ENCODE results near the gene SLC6A15.

SLC6A15 gene

DNA sequence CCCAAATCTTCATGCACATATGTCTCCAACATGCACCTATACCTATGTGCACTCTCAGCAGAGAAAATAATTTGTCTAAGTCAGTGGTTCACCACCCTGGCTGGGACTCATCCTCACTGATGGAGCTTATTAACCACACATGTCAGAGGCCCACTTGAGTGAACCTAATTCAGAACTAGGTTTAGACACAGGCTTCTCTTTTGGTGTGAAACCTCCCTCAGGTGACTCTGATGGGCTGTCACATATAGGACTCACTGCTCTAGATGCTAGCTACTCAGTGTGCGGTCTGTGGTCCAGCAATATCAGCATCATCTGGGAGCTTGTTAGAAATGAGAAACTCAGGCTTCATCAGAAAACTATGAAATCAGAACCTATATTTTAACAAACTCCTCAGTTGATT lies 85.7 kb downstream of the SLC6A15 start:
- Histone ChIP-seq H3K79me1 (ENCODE audit: low read length) (no peaks in the 10 kb centered on the region), H4K12ac (ENCODE audit: low read depth, low read length) (no peak overlapping the region), H3K4ac (ENCODE audit: low read depth, low read length) (no peak overlapping the region), H2BK12ac (ENCODE audit: low read length) (no peak overlapping the region), H4K8ac (ENCODE audit: low read depth, low read length) (no peak overlapping the region), H2BK5ac (ENCODE audit: low read depth, low read length, poor library complexity) (no peak overlapping the region), H2AK5ac (ENCODE audit: low read length) (no peak overlapping the region), H3K79me2 (ENCODE audit: control insufficient read depth, insufficient read depth, low read length, poor library complexity) (no peaks in the 10 kb centered on the region), H3K14ac (ENCODE audit: low read length) (no peak overlapping the region), H4K91ac (ENCODE audit: low read depth, low read length) (no peak overlapping the region), H3K23ac (ENCODE audit: low read length) (no peak overlapping the region), H3K27ac (ENCODE audit: low read depth, low read length) (no peak overlapping the region), H3K4me1 (ENCODE audit: control insufficient read depth in 1 of 2, insufficient read depth in 2 of 2, low read length in 2 of 2) (peaks cover 0 to 4% of the 10 kb centered on the region in 2 experiments), H3K18ac (ENCODE audit: low read length) (no peak overlapping the region), H2AFZ (ENCODE audit: insufficient read depth, low read length, poor library complexity) (no peak overlapping the region), H3K27me3 (ENCODE audit: insufficient read depth, low read length) (no peaks in the 10 kb centered on the region), H3K9me3 (ENCODE audit: insufficient read depth, low read depth, low read length) (no peaks in the 10 kb centered on the region), H3K4me2 (ENCODE audit: low read length) (no peak overlapping the region), H2BK120ac (ENCODE audit: insufficient read depth, low read length, poor library complexity) (no peak overlapping the region), H3K36me3 (ENCODE audit: control insufficient read depth in 1 of 2, insufficient read depth in 2 of 2, low read length in 2 of 2) (no peaks in the 10 kb centered on the region), H3K9ac (ENCODE audit: low read length) (no peak overlapping the region), H3K4me3 (ENCODE audit: low read depth, low read length) (no peak overlapping the region)
- DNase-seq, result no peak
- WGBS (ENCODE audit: extremely low coverage, insufficient coverage, insufficient read length), result no CpG with 5 or more reads among the region's 1 CpG

- Histone ChIP-seq H3K23ac (ENCODE audit: low read length) (no peak overlapping the region), H2AK5ac (ENCODE audit: low read length) (no peak overlapping the region), H3K9me3 (ENCODE audit: insufficient read depth, low read depth, low read length) (no peaks in the 10 kb centered on the region), H2BK120ac (ENCODE audit: insufficient read depth, low read length, poor library complexity) (no peak overlapping the region), H3K4me3 (ENCODE audit: low read depth, low read length) (no peak overlapping the region), H3K27me3 (ENCODE audit: insufficient read depth, low read length) (no peaks in the 10 kb centered on the region), H2BK12ac (ENCODE audit: low read length) (no peak overlapping the region), H3K79me1 (ENCODE audit: low read length) (no peaks in the 10 kb centered on the region), H4K12ac (ENCODE audit: low read depth, low read length) (no peak overlapping the region), H3K4ac (ENCODE audit: low read depth, low read length) (no peak overlapping the region), H3K4me2 (ENCODE audit: low read length) (no peak overlapping the region), H3K14ac (ENCODE audit: low read length) (no peak overlapping the region), H2AFZ (ENCODE audit: insufficient read depth, low read length, poor library complexity) (no peak overlapping the region), H4K8ac (ENCODE audit: low read depth, low read length) (peak overlapping the region; percentile 73), H3K36me3 (ENCODE audit: control insufficient read depth in 1 of 2, insufficient read depth in 2 of 2, low read length in 2 of 2) (no peaks in the 10 kb centered on the region), H3K4me1 (ENCODE audit: control insufficient read depth in 1 of 2, insufficient read depth in 2 of 2, low read length in 2 of 2) (peaks cover 0 to 4% of the 10 kb centered on the region in 2 experiments), H3K27ac (ENCODE audit: low read depth, low read length) (no peak overlapping the region), H2BK5ac (ENCODE audit: low read depth, low read length, poor library complexity) (no peak overlapping the region), H3K18ac (ENCODE audit: low read length) (no peak overlapping the region), H3K9ac (ENCODE audit: low read length) (no peak overlapping the region), H3K79me2 (ENCODE audit: control insufficient read depth, insufficient read depth, low read length, poor library complexity) (no peaks in the 10 kb centered on the region), H4K91ac (ENCODE audit: low read depth, low read length) (no peak overlapping the region)
- peak in 1 of 2 donors; percentile 6 for DNase-seq
- WGBS (ENCODE audit: extremely low coverage, insufficient coverage, insufficient read length), result no CpG with 5 or more reads among the region's 2 CpGs
Measured at GRCh38 chr12:84825149-84825548, 87.5 kb downstream of the SLC6A15 start.

DNA sequence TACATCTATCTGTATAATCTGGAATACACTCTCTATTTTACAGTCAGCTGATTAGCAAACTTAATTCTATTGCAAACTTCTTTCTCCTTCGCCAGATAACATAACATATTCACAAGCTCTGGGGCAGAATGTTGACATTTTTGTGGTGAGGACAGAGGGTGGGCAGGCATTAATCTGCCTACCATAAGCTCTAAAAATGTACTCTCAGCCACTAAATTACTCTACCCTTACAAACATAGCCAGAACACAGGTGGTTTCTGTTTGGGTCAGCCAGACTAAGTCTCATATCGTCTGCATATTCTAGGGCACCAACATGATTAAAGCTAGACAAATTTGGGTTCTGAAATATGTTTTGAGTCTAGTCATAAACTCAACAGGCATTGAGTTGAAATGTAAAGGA lies 90.1 kb downstream of the SLC6A15 start:
- no peak overlapping the region for H2BK120ac ChIP-seq (ENCODE audit: insufficient read depth, low read length, poor library complexity)
- no peak overlapping the region for H3K4ac ChIP-seq (ENCODE audit: low read depth, low read length)
- no peak overlapping the region for H3K4me2 ChIP-seq (ENCODE audit: low read length)
- H2AK5ac ChIP-seq (ENCODE audit: low read length), result no peak overlapping the region
- no peak overlapping the region for H3K27ac ChIP-seq (ENCODE audit: low read depth, low read length)
- no peak overlapping the region for H2BK12ac ChIP-seq (ENCODE audit: low read length)
- H3K79me1 ChIP-seq (ENCODE audit: low read length), result no peaks in the 10 kb centered on the region
- WGBS (ENCODE audit: extremely low coverage, insufficient coverage, insufficient read length), result no CpG with 5 or more reads among the region's 2 CpGs
- no peak overlapping the region for H3K18ac ChIP-seq (ENCODE audit: low read length)
- no peaks in the 10 kb centered on the region for H3K36me3 ChIP-seq (ENCODE audit: control insufficient read depth in 1 of 2, insufficient read depth in 2 of 2, low read length in 2 of 2)
- no peak for DNase-seq
- H4K91ac ChIP-seq (ENCODE audit: low read depth, low read length), result no peak overlapping the region
- no peak overlapping the region for H2BK5ac ChIP-seq (ENCODE audit: low read depth, low read length, poor library complexity)
- no peak overlapping the region for H4K12ac ChIP-seq (ENCODE audit: low read depth, low read length)
- no peaks in the 10 kb centered on the region for H3K27me3 ChIP-seq (ENCODE audit: insufficient read depth, low read length)
- H3K23ac ChIP-seq (ENCODE audit: low read length), result no peak overlapping the region
- H3K4me1 ChIP-seq (ENCODE audit: control insufficient read depth in 1 of 2, insufficient read depth in 2 of 2, low read length in 2 of 2), result peaks cover 0 to 4% of the 10 kb centered on the region in 2 experiments
- no peaks in the 10 kb centered on the region for H3K9me3 ChIP-seq (ENCODE audit: insufficient read depth, low read depth, low read length)
- H3K79me2 ChIP-seq (ENCODE audit: control insufficient read depth, insufficient read depth, low read length, poor library complexity), result no peaks in the 10 kb centered on the region
- no peak overlapping the region for H4K8ac ChIP-seq (ENCODE audit: low read depth, low read length)
- no peak overlapping the region for H3K9ac ChIP-seq (ENCODE audit: low read length)
- H3K14ac ChIP-seq (ENCODE audit: low read length), result no peak overlapping the region
- H2AFZ ChIP-seq (ENCODE audit: insufficient read depth, low read length, poor library complexity), result no peak overlapping the region
- H3K4me3 ChIP-seq (ENCODE audit: low read depth, low read length), result no peak overlapping the region

- no peak overlapping the region for H3K27ac ChIP-seq (ENCODE audit: low read depth, low read length)
Measured at GRCh38 chr12:84816916-84817695, 95.5 kb downstream of the SLC6A15 start.

More at GRCh38 chr12:84816916-84817695, 95.5 kb downstream of the SLC6A15 start:
- no CpG with 5 or more reads among the region's 3 CpGs for WGBS (ENCODE audit: extremely low coverage, insufficient coverage, insufficient read length)
- Histone ChIP-seq H3K23ac (ENCODE audit: low read length) (no peak overlapping the region), H3K18ac (ENCODE audit: low read length) (no peak overlapping the region), H4K8ac (ENCODE audit: low read depth, low read length) (no peak overlapping the region), H3K9ac (ENCODE audit: low read length) (no peak overlapping the region), H4K91ac (ENCODE audit: low read depth, low read length) (no peak overlapping the region), H3K4me1 (ENCODE audit: control insufficient read depth in 1 of 2, insufficient read depth in 2 of 2, low read length in 2 of 2) (no peaks in the 10 kb centered on the region), H2BK12ac (ENCODE audit: low read length) (no peak overlapping the region), H2AK5ac (ENCODE audit: low read length) (no peak overlapping the region), H3K14ac (ENCODE audit: low read length) (no peak overlapping the region), H2BK120ac (ENCODE audit: insufficient read depth, low read length, poor library complexity) (no peak overlapping the region), H3K79me2 (ENCODE audit: control insufficient read depth, insufficient read depth, low read length, poor library complexity) (no peaks in the 10 kb centered on the region), H3K4me3 (ENCODE audit: low read depth, low read length) (no peak overlapping the region), H3K27me3 (ENCODE audit: insufficient read depth, low read length) (no peaks in the 10 kb centered on the region), H3K36me3 (ENCODE audit: control insufficient read depth in 1 of 2, insufficient read depth in 2 of 2, low read length in 2 of 2) (no peaks in the 10 kb centered on the region), H4K12ac (ENCODE audit: low read depth, low read length) (no peak overlapping the region), H2AFZ (ENCODE audit: insufficient read depth, low read length, poor library complexity) (no peak overlapping the region), H3K4ac (ENCODE audit: low read depth, low read length) (no peak overlapping the region), H3K4me2 (ENCODE audit: low read length) (no peak overlapping the region), H3K9me3 (ENCODE audit: insufficient read depth, low read depth, low read length) (no peaks in the 10 kb centered on the region), H3K79me1 (ENCODE audit: low read length) (no peaks in the 10 kb centered on the region), H2BK5ac (ENCODE audit: low read depth, low read length, poor library complexity) (no peak overlapping the region)
- DNase-seq, result no peak
